Brain pericyte (primary cell): Measurements from ENCODE around the gene KCNN3.

Experiments used
- DNase-seq: peaks from one replicate; pipeline ENCODE4 v3.0.0-alpha.2; 2012; ENCODE audit warnings: low read depth, low spot score

The KCNN3 gene

GRCh38 chr1:154729031-154729442 lies 141.0 kb downstream of the KCNN3 start:
- no peak for DNase-seq

GRCh38 chr1:154726896-154727753 lies 143.0 kb downstream of the KCNN3 start:
- DNase-seq, result no peak

- DNase-seq, result no peak
Measured at GRCh38 chr1:154726443-154726842, 143.6 kb downstream of the KCNN3 start.

GRCh38 chr1:154725865-154726264 lies 144.2 kb downstream of the KCNN3 start:
- DNase-seq, result no peak

GRCh38 chr1:154720328-154721297 lies 149.5 kb downstream of the KCNN3 start:
- no peak for DNase-seq

- DNase-seq, result no peak
Measured at GRCh38 chr1:154719586-154720327, 150.3 kb downstream of the KCNN3 start.

GRCh38 chr1:154718566-154718965 lies 151.5 kb downstream of the KCNN3 start:
- no peak for DNase-seq

- DNase-seq, result no peak
Measured at GRCh38 chr1:154717528-154717924, 152.6 kb downstream of the KCNN3 start.

GRCh38 chr1:154716614-154717527 lies 153.2 kb downstream of the KCNN3 start:
- DNase-seq, result no peak

GRCh38 chr1:154716011-154716410 lies 154.1 kb downstream of the KCNN3 start:
- no peak for DNase-seq

GRCh38 chr1:154715385-154715784 lies 154.7 kb downstream of the KCNN3 start:
- DNase-seq, result no peak

GRCh38 chr1:154714638-154715037 lies 155.4 kb downstream of the KCNN3 start:
- DNase-seq, result no peak

GRCh38 chr1:154714052-154714623 lies 155.9 kb downstream of the KCNN3 start:
- no peak for DNase-seq

- no peak for DNase-seq
Measured at GRCh38 chr1:154713005-154713404, 157.1 kb downstream of the KCNN3 start.

- no peak for DNase-seq
Measured at GRCh38 chr1:154712166-154712810, 157.8 kb downstream of the KCNN3 start.

- no peak for DNase-seq
Measured at GRCh38 chr1:154711416-154711815, 158.7 kb downstream of the KCNN3 start.

- no peak for DNase-seq
Measured at GRCh38 chr1:154710106-154710505, 160.0 kb downstream of the KCNN3 start.

- no peak for DNase-seq
Measured at GRCh38 chr1:154707901-154708463, 162.1 kb downstream of the KCNN3 start.

GRCh38 chr1:154706851-154707250 lies 163.2 kb downstream of the KCNN3 start:
- no peak for DNase-seq
